OCI-LY3 (cell line): ENCODE data around the gene SGSM2.

Source experiments
- H2AFZ ChIP-seq: fragments of 200-600, 300-600 bp; shearing (Covaris generic); 2 replicates; pipeline ENCODE4 v1.6.0; 2014; ENCODE audit warnings: antibody characterized with exemption, low read depth, low read length
- H3K27ac ChIP-seq: fragments of 200-600, 300-600 bp; sonication (generic); 2 replicates; pipeline ENCODE4 v1.5.1; 2014; ENCODE audit warnings: mild to moderate bottlenecking, low read length, moderate library complexity, mixed read lengths
- H3K27me3 ChIP-seq: fragments of 200-600, 300-600 bp; sonication (generic); 2 replicates; pipeline ENCODE4 v1.6.1; 2014; ENCODE audit warnings: low read depth, low read length, mixed read lengths
- H3K36me3 ChIP-seq: fragments of 200-600, 300-600 bp; sonication (generic); replicated peaks from 2 replicates; pipeline ENCODE3; 2014; ENCODE audit warnings: low read depth, low read length, mixed read lengths
- H3K4me1 ChIP-seq: fragments of 300-600, 200-600 bp; sonication (generic); 2 replicates; pipeline ENCODE4 v1.6.1; 2014; ENCODE audit warnings: low read length, mixed read lengths
- H3K4me2 ChIP-seq: fragments of 200-600, 300-600 bp; sonication (generic); 2 replicates; pipeline ENCODE4 v1.6.1; 2014; ENCODE audit warnings: low read length, mixed read lengths
- H3K4me3 ChIP-seq: fragments of 300-600, 200-600 bp; sonication (generic); 2 replicates; pipeline ENCODE4 v1.5.1; 2014; ENCODE audit warnings: antibody characterized with exemption, mild to moderate bottlenecking, low read length, moderate library complexity
- H3K79me2 ChIP-seq: fragments of 300-600, 200-600 bp; shearing (Covaris generic); 2 replicates; pipeline ENCODE4 v1.6.1; 2014; ENCODE audit warnings: mild to moderate bottlenecking, low read length, mixed read lengths
- H3K9ac ChIP-seq: fragments of 300-600, 200-600 bp; shearing (Covaris generic); 2 replicates; pipeline ENCODE4 v1.6.0; 2014; ENCODE audit warnings: mild to moderate bottlenecking, low read length, moderate library complexity
- H3K9me3 ChIP-seq: fragments of 200-600, 300-600 bp; shearing (Covaris generic); 2 replicates; pipeline ENCODE4 v1.6.1; 2014; ENCODE audit warnings: low read length, mixed read lengths; ENCODE audit not compliant: insufficient read depth
- H4K20me1 ChIP-seq: fragments of 200-600, 300-600 bp; sonication (generic); 2 replicates; pipeline ENCODE4 v1.6.1; 2016; ENCODE audit warnings: low read length, mixed read lengths; ENCODE audit not compliant: insufficient read depth
- EZH2phosphoT487 ChIP-seq: fragments of 200-600 bp; shearing (Covaris generic); IDR thresholded peaks from 2 replicates; pipeline ENCODE4 v1.6.1; 2018; ENCODE audit warnings: antibody characterized with exemption, mixed run types, low read depth
- TF ChIP-seq, protein P1 (sequence below): fragments of 200-600, 300-600 bp; sonication (generic); IDR thresholded peaks from 2 replicates; pipeline ENCODE4 v1.5.1; 2014; ENCODE audit warnings: antibody characterized with exemption, low read length, low read depth

The SGSM2 gene

DNA sequence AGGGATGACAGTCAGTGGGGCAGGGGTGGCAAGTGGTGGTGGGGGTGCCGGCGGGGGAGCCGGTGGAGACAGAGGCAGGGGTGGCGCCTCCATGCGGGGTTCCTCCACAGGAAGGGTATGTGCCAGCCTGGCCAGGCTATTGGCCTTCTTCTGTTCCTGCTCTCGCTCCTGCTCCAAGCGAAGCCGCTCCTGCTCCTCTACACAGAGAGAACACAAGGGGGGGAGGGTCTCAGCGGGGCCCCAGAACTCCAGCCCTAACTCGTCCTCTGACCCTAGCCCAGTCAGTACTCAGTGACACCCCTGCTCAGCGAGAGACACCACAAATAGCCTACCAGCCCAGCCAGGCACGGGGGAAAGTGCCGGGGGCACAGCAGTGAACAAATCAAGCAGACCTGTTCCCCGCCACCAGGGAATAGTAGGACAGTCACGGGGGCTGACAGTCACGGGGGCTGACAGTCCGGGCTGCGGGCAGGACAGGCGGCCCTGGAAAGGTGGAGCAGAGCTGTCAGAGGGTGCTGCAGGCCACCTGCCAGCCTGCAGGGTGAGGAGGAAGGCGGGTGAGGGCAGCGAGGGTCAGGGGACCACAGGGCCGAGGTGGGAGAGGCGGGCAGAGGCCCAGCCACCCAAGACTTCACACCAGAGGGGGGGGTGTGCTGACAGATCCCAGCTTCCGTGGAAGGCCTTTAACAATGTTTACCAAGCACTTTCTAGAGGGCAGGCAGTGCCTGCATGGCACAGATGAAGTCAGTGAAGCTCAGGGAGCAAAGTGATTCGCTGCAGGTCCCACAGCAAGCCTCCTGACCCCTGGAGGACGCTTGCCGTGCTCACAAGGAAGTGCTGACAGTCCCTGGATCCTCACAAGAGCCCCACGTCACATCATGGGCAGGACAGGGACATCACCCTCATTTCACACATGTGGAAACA, 58.2 kb downstream of the SGSM2 start:
- Histone ChIP-seq H3K4me1 (peaks cover 32% of the 10 kb centered on the region), H3K9ac (peak overlapping the region; percentile 54; the same call in 1 of the 2 replicates), H3K27ac (no peak overlapping the region), H2AFZ (no peak overlapping the region), H3K79me2 (peaks cover 40% of the 10 kb centered on the region), H3K36me3 (no peaks in the 10 kb centered on the region), H3K27me3 (no peaks in the 10 kb centered on the region), H3K4me3 (peak overlapping the region; percentile 74; the same call in 1 of the 2 replicates), H3K4me2 (peak overlapping the region; percentile 82), H3K9me3 (no peaks in the 10 kb centered on the region), H4K20me1 (peaks cover 28% of the 10 kb centered on the region)
- TF ChIP-seq EZH2phosphoT487: no peak
- TF ChIP-seq, protein P1, sequence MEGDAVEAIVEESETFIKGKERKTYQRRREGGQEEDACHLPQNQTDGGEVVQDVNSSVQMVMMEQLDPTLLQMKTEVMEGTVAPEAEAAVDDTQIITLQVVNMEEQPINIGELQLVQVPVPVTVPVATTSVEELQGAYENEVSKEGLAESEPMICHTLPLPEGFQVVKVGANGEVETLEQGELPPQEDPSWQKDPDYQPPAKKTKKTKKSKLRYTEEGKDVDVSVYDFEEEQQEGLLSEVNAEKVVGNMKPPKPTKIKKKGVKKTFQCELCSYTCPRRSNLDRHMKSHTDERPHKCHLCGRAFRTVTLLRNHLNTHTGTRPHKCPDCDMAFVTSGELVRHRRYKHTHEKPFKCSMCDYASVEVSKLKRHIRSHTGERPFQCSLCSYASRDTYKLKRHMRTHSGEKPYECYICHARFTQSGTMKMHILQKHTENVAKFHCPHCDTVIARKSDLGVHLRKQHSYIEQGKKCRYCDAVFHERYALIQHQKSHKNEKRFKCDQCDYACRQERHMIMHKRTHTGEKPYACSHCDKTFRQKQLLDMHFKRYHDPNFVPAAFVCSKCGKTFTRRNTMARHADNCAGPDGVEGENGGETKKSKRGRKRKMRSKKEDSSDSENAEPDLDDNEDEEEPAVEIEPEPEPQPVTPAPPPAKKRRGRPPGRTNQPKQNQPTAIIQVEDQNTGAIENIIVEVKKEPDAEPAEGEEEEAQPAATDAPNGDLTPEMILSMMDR: no peak

DNA sequence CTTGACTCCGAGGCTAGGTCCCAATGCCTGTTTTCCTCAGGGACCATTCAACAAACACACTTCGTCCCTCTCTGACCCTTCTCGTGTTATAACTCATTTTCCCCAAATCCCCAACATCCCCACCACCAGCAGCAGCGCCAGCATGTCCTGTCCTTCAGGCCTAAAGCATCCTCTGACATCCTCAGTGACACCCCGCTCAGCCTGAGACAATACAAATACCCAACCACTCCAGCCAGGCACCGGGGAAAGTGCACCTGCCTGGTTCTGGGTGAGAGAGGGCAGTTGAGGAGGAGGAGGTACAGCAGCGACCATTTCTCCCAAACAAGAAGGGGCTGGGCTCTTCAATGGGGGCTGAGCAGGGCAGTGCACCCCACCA, 58.9 kb downstream of the SGSM2 start:
- Histone ChIP-seq H3K4me3 (peak overlapping the region; percentile 74), H3K9ac (peak overlapping the region; percentile 54; the same call in 1 of the 2 replicates), H3K27ac (0 out of 2 replicates have a peak overlapping the region, but pooled peaks have one; percentile 22), H3K79me2 (peaks cover 39% of the 10 kb centered on the region), H3K4me2 (peak overlapping the region; percentile 82), H3K4me1 (peaks cover 32% of the 10 kb centered on the region), H3K36me3 (no peaks in the 10 kb centered on the region), H3K27me3 (no peaks in the 10 kb centered on the region), H2AFZ (no peak overlapping the region), H4K20me1 (peaks cover 28% of the 10 kb centered on the region), H3K9me3 (no peaks in the 10 kb centered on the region)
- TF ChIP-seq, protein P1: no peak
- TF ChIP-seq EZH2phosphoT487: no peak

DNA sequence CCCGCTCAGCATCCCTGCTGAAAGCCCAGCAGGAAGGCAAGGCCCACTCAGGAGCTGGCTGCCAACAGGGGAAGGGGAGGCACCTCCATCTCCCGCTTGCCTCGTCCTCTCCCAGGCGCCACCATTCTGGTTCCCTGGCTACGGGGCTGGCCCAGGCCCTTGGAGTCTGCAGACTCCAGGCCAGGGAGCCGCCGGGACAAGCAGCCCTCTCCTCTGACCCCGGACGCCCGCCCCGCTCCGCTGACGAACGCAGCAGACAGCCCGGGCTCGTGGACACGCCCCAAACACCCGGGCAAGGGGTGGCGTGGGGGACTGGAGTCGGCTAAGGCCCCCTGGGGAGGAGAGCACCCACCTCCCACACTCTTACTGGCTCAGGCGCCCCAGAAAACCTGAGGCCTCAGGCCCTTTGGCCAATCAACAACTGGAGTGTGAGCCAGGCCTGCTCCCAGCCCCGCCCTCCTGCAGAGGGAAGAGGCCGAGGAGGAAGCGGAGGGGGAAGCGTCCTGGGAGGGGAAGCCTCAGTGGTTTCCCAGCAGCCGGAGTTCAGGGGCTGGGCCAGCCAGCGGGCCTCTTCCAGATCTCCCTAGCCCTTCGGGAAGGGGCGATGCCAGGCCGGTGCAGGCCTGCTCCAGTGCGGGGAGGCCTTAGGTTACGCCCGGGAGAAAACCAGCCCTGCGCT, 59.4 kb downstream of the SGSM2 start:
- Histone ChIP-seq H3K4me1 (peaks cover 27% of the 10 kb centered on the region), H3K27ac (peak overlapping the region; percentile 22; the same call in 1 of the 2 replicates), H3K79me2 (peaks cover 34% of the 10 kb centered on the region), H3K4me2 (peak overlapping the region; percentile 82), H3K36me3 (no peaks in the 10 kb centered on the region), H4K20me1 (peaks cover 28% of the 10 kb centered on the region), H3K9ac (peak overlapping the region; percentile 54; the same call in 1 of the 2 replicates), H3K4me3 (peak overlapping the region; percentile 74), H3K27me3 (no peaks in the 10 kb centered on the region), H2AFZ (no peak overlapping the region), H3K9me3 (no peaks in the 10 kb centered on the region)
- TF ChIP-seq, protein P1: no peak
- TF ChIP-seq EZH2phosphoT487: no peak
